Vagina (tissue), 2 donors: ENCODE results near the gene GSTP1. TPM values are rescaled to one million over a fixed set of nuclear protein-coding genes. Genes with fewer than 3 reads are reported as not detected.
"Not testable (repeated sequence)": the region's sequence is repeated elsewhere in the genome, so short reads cannot be mapped to it uniquely, and the experiment has no call there.

ENCODE experiments used
- DNase-seq, 2 donors: peaks; one replicate each; pipeline ENCODE4 v3.0.0-alpha.2; 2017; ENCODE audit errors: extremely low spot score in 2 of 2
- H3K27ac ChIP-seq: fragments of 200-600 bp; sonication (generic); one replicate; pipeline ENCODE4 v1.5.1; 2019
- H3K27me3 ChIP-seq: fragments of 200-600 bp; sonication (generic); one replicate; pipeline ENCODE4 v1.5.1; 2019
- H3K36me3 ChIP-seq, 2 donors: fragments of 200-600 bp; sonication (generic); one replicate each; pipeline ENCODE4 v1.5.1; 2017 to 2019
- H3K4me1 ChIP-seq: fragments of 200-600 bp; sonication (generic); one replicate; pipeline ENCODE4 v1.5.1; 2019
- H3K4me3 ChIP-seq, 2 donors: fragments of 200-600 bp; sonication (generic); 1 replicate in 1 of 2; 2 replicates in 1 of 2; pipeline ENCODE4 v1.5.1; 2016 to 2019
- H3K9me3 ChIP-seq: fragments of 200-600 bp; sonication (generic); one replicate; pipeline ENCODE4 v1.5.1; 2019
- POLR2A ChIP-seq, 2 donors: fragments of 450-650 bp; IDR thresholded peaks; one replicate each; pipeline ENCODE4 v1.6.1; 2017; ENCODE audit warnings: antibody characterized with exemption in 2 of 2, mild to moderate bottlenecking in 2 of 2, moderate library complexity in 2 of 2
- POLR2AphosphoS5 ChIP-seq, 2 donors: sonication (generic); formaldehyde crosslinking; IDR thresholded peaks; one replicate each; pipeline ENCODE4 v1.9.0; 2017; ENCODE audit warnings: antibody characterized with exemption in 2 of 2, mild to moderate bottlenecking in 2 of 2, low read depth in 1 of 2; ENCODE audit not compliant: insufficient read depth in 1 of 2
- intact Hi-C: fragments of 100-400 bp; cut with DNase I; formaldehyde crosslinking; loops from one replicate; pipeline ENCODE4 v1.15.1; 2023
- total RNA-seq: library from RNA; depleted of rRNA; stranded (reverse); fragments of >200 nt; gene quantifications from one replicate; pipeline ENCODE4 v1.2.3, GENCODE V29; 2016
- TF ChIP-seq, protein P1 (sequence below), 3 experiments: fragments of 450-650 bp in 2 of 3; fragments of 200-600 bp in 1 of 3; sonication (generic) in 1 of 3; IDR thresholded peaks; one replicate each; pipeline ENCODE4 v1.5.1; 2017 to 2019; ENCODE audit warnings: antibody characterized with exemption in 3 of 3, mild to moderate bottlenecking in 2 of 3, moderate library complexity in 2 of 3

Gene GSTP1
- total RNA-seq, 1 donor from 2014 or later = 2,739 TPM

DNA sequence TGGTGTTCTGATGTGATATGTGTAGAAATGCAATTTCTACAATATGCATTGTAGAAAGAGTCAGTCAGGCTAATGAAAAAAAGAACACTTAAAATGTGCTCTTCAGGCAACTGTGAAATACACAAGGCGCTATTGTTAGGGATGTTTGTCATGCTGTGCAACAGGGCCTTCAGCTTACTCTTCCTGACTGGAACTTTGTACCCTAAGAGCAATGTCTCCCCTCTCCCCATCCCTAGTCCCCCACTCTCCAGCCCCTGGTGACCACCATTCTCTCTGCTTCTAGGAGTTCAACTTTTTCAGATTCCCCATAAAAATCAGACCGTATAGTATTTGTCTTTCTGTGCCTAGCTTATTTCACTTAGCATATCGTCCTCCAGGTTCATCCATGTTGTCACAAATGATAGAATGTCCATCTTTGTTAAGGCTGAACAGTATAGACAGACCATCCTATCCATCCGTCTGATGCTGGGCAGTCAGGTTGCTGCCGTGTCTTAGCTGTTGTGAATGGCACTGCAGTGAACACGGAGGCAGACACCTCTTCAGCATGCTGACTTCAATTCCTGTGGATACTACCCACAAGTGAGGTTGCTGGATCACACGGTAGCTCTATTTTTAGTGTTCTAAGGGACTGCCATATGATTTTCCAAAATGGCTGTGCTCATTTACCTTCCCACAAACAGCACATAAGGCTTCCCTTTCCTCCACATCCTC, 33.8 kb downstream of the GSTP1 start:
- no peak overlapping the region for H3K27ac ChIP-seq
- H3K4me3 ChIP-seq = no peak overlapping the region
- H3K9me3 ChIP-seq = no peaks in the 10 kb centered on the region
- H3K36me3 ChIP-seq = peaks cover 0 to 2% of the 10 kb centered on the region in 2 donors
- TF ChIP-seq, protein P1, sequence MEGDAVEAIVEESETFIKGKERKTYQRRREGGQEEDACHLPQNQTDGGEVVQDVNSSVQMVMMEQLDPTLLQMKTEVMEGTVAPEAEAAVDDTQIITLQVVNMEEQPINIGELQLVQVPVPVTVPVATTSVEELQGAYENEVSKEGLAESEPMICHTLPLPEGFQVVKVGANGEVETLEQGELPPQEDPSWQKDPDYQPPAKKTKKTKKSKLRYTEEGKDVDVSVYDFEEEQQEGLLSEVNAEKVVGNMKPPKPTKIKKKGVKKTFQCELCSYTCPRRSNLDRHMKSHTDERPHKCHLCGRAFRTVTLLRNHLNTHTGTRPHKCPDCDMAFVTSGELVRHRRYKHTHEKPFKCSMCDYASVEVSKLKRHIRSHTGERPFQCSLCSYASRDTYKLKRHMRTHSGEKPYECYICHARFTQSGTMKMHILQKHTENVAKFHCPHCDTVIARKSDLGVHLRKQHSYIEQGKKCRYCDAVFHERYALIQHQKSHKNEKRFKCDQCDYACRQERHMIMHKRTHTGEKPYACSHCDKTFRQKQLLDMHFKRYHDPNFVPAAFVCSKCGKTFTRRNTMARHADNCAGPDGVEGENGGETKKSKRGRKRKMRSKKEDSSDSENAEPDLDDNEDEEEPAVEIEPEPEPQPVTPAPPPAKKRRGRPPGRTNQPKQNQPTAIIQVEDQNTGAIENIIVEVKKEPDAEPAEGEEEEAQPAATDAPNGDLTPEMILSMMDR (IDR thresholded peaks at IDR 0.05) = no peak
- no peak for TF ChIP-seq POLR2AphosphoS5 (IDR thresholded peaks at IDR 0.05; ENCODE audit: insufficient read depth in 1 of 2, low read depth in 1 of 2)
- no peak for TF ChIP-seq POLR2A (IDR thresholded peaks at IDR 0.05)
- DNase-seq = no peak
- intact Hi-C loops = loop anchor here (10.0 kb wide), 1 partner anchor 213 kb away; the partner anchor contains the start of genes PPP1CA and TBC1D10C
- H3K4me1 ChIP-seq = peaks cover 15% of the 10 kb centered on the region
- no peaks in the 10 kb centered on the region for H3K27me3 ChIP-seq

DNA sequence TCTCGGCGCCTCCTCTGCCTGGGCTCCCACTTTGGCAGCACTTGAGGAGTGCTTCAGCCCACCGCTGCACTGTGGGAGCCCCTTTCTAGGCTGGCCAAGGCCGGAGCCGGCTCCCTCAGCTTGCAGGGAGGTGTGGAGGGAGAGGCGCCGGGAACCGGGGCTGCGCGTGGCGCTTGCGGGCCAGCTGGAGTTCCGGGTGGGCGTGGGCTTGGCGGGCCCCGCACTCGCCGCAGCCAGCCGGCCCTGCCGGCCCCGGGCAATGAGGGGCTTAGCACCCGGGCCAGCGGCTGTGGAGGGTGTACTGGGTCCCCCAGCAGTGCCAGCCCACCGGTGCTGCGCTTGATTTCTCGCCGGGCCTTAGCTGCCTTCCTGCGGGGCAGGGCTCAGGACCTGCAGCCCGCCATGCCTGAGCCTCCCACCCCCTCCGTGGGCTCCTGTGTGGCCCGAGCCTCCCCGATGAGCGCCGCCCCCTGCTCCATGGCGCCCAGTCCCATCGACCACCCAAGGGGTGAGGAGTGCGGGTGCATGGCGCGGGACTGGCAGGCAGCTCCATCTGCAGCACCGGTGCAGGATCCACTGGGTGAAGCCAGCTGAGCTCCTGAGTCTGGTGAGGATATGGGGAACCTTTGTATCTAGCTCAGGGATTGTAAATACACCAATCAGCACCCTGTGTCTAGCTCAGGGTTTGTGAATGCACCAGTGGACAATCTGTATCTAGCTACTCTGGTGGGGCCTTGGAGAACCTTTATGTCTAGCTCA, 35.5 kb downstream of the GSTP1 start:
- not testable (repeated sequence) for H3K27me3 ChIP-seq, H3K4me3 ChIP-seq, H3K9me3 ChIP-seq, H3K36me3 ChIP-seq, H3K27ac ChIP-seq, H3K4me1 ChIP-seq, DNase-seq
- intact Hi-C loops = loop anchor here (10.0 kb wide), 1 partner anchor 214 kb away; the partner anchor contains the start of genes PPP1CA and TBC1D10C

DNA sequence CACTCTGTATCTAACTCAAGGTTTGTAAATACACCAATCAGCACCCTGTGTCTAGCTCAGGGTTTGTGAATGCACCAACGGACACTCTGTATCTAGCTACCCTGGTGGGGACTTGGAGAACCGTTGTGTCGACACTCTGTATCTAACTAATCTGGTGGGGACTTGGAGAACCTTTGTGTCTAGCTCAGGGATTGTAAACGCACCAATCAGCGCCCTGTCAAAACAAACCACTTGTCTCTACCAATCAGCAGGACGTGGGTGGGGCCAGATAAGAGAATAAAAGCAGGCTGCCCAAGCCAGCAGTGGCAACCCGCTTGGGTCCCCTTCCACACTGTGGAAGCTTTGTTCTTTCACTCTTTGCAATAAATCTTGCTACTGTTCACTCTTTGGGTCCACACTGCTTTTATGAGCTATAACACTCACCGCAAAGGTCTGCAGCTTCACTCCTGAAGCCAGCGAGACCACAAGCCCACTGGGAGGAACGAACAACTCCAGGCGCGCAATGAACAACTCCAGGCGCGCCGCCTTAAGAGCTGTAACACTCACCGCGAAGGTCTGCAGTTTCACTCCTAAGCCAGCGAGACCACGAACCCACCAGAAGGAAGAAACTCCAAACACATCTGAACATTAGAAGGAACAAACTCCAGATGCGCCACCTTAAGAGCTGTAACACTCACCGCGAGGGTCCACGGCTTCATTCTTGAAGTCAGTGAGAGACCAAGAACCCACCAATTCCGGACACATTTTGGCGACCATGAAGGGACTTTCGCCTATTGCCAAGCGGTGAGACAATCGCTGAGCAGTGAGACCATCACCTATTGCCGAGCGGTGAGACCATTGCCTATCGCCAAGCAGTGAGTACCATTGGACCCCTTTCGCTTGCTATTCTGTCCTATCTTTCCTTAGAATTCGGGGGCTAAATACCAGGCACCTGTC, 36.3 kb downstream of the GSTP1 start:
- DNase-seq, H3K4me1 ChIP-seq, H3K27ac ChIP-seq, H3K27me3 ChIP-seq, H3K4me3 ChIP-seq, H3K9me3 ChIP-seq, H3K36me3 ChIP-seq: not testable (repeated sequence)
- intact Hi-C loops = loop anchor here (10.0 kb wide), 1 partner anchor 215 kb away; the partner anchor contains the start of genes PPP1CA and TBC1D10C

DNA sequence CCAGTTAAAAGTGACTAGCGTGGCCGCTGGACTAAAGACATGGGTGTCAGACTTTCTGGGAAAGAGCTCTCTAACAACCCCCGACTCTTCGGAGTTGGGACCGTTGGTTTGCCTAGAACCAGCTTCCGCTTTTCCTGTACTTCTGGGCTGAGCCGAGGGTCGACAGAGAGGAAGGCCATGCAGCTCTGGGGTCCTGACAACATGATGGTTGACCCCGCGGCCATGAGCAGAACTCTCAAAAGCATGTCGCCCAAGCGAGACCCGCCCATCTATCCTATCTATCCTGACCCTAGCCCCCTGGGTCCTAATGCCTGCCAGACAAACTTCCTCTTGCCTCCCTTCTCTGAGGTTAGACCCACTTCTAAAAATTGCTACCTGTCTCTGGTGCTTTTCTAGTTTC, 37.0 kb downstream of the GSTP1 start:
- H3K9me3 ChIP-seq, DNase-seq, H3K4me3 ChIP-seq, H3K4me1 ChIP-seq, H3K27ac ChIP-seq, intact Hi-C loops, H3K36me3 ChIP-seq, H3K27me3 ChIP-seq: not testable (repeated sequence)

DNA sequence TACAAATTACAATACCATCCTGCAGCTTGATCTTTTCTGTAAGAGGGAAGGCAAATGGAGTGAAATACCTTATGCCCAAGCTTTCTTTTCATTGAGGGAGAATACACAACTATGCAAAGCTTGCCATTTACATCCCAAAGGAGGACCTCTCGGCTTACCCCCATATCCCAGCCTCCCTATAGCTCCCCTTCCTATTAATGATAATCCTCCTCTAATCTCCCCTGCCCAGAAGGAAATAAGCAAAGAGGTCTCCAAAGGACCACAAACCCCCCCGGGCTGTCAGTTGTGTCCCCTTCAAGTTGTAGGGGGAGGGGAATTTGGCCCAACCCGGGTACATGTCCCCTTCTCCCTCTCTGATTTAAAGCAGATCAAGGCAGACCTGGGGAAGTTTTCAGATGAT, 38.3 kb downstream of the GSTP1 start:
- H3K27me3 ChIP-seq, H3K4me1 ChIP-seq, H3K9me3 ChIP-seq, H3K27ac ChIP-seq, DNase-seq, intact Hi-C loops, H3K36me3 ChIP-seq, H3K4me3 ChIP-seq: not testable (repeated sequence)

DNA sequence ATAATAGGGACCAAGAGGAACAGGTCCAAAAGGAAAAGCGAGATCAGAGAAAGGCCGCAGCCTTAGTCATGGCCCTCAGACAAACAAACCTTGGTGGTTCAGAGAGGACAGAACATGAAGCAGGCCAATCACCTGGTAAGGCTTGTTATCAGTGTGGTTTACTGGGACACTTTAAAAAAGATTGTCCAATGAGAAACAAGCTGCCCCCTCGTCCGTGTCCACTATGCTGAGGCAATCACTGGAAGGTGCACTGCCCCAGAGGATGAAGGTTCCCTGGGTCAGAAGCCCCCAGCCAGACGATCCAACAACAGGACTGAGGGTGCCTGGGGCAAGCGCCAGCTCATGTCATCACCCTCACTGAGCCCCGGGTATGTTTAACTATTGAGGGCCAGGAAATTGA, 39.3 kb downstream of the GSTP1 start:
- intact Hi-C loops, H3K9me3 ChIP-seq, H3K36me3 ChIP-seq, H3K4me3 ChIP-seq, H3K4me1 ChIP-seq, H3K27ac ChIP-seq, H3K27me3 ChIP-seq, DNase-seq: not testable (repeated sequence)

DNA sequence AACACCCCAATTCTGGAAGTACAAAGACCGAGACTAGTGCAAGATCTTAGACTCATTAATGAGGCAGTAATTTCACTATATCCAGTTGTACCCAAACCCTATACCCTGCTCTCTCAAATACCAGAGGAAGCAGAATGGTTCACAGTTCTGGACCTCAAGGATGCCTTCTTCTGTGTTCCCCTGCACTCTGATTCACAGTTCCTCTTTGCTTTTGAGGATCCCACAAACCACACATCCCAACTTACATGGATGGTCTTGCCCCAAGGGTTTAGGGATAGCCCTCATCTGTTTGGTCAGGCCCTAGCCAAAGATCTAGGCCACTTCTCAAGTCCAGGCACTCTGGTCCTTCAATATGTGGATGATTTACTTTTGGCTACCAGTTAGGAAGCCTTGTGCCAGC, 40.2 kb downstream of the GSTP1 start:
- H3K36me3 ChIP-seq, DNase-seq, H3K9me3 ChIP-seq, H3K27me3 ChIP-seq, H3K27ac ChIP-seq, H3K4me3 ChIP-seq, intact Hi-C loops, H3K4me1 ChIP-seq: not testable (repeated sequence)

DNA sequence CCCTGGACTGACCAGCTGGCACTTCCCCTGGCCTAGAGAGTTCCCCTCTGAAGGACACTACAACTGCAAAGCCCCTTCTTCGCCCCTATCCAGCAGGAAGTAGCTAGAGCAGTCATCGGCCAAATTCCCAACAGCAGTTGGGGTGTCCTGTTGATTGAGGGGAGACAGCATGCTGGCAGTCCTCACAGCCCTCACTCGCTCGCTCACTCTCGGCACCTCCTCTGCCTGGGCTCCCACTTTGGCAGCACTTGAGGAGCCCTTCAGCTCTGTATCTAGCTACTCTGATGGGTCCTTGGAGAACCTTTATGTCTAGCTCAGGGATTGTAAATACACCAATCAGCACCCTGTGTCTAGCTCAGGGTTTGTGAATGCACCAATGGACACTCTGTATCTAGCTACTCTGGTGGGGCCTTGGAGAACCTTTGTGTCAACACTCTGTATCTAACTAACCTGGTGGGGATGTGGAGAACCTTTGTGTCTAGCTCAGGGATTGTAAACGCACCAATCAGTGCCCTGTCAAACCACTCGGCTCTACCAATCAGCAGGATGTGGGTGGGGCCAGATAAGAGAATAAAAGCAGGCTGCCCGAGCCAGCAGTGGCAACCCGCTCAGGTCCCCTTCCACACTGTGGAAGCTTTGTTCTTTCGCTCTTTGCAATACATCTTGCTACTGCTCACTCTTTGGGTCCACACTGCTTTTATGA, 42.7 kb downstream of the GSTP1 start:
- DNase-seq, H3K4me3 ChIP-seq, H3K36me3 ChIP-seq, H3K27ac ChIP-seq, H3K9me3 ChIP-seq, H3K27me3 ChIP-seq, intact Hi-C loops: not testable (repeated sequence)
- peaks cover 24% of the 10 kb centered on the region for H3K4me1 ChIP-seq
